DMS79 (cell line): ENCODE data around the gene TMEM87A.

ENCODE experiments used
- DNase-seq: peaks from one replicate; lab custom pipeline; 2025; lab: John Stamatoyannopoulos, UW

TMEM87A gene

DNA sequence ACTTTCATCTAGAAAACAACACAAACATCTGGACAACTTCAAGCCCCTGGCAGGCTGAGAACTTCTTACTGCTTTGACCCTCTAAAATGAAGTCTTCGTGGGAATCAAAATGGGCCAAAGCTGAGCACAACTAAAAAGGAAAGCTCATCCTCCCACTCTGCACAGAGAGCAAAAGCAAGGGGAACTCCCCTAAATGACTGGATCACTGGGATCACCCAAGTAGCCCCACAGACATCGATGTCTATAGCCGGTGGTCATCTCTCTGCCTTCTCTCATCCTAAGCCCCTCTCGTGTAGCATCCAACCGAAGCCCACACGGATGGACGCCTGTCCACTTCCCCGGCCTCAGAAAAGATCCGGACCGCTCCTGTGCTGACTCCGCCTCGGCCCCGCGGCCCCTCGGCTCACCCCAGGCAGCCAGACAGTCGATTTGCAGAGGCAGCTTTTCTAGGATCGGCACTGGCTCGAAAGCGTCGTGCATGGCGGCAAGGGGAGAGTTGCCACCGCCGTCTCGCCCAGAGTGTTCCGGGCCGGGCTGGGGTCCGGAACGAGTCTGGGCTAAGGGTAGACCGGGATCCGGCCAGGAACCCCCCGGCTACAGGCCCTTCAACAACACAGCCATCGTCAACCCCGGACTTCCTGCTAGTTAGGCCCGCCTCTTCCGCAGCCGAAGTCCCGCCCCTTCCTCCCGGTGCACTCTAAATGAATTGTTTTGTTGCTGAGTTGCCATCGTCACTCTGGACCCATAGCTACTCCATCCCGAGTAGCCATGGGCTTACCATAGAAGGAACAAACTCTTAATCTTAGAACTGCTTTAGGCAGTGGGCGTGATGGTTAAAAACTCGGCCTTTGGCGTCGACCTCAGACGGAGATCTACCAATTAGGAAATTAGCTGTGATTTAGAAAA lies 65.3 kb downstream of the TMEM87A start, which contains the start of gene VPS39:
VPS39 (minus strand) TSS at position 631 of the 906 bp plus-strand sequence; CDS start at position 480, 151 bp downstream.
- peak; percentile 47 for DNase-seq

DNA sequence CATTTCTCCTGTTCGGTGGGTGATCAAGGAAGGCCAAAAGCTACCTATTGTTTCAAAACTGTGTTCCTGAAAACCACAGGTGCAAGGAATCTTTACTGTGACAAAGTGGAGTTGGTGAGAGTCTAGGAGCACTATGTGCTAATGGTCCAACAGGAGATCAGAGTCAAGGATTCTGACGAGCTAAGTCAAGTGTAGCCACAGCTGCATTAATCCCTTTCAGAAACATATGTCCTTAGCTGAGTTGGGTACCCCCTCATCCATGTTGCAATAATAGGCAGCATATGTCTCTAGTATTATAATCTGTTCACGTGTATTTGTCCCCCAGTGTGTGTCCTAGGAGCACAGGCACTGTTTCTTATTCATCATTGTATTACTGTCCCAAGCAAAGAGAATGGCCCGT lies 66.8 kb downstream of the TMEM87A start:
- DNase-seq = peak; percentile 22

DNA sequence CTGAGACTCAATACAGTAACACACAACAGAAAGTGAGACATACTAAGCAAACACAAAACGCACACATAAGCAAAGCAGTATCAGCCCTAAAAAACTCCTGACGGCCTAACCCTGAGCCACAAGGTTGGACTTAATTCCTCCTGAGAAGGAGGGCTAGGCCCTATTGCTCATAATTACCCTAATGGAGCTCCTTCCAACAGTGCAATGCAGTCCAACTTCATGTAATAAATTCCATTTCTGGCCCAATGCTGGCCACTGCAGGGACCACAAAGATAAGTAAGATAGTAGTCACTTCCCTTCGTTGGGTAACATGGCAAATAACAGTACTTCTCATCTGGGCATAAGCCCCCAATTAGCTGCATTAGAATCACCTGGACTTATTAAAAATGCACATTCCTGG lies 69.3 kb downstream of the TMEM87A start:
- DNase-seq = no peak

DNA sequence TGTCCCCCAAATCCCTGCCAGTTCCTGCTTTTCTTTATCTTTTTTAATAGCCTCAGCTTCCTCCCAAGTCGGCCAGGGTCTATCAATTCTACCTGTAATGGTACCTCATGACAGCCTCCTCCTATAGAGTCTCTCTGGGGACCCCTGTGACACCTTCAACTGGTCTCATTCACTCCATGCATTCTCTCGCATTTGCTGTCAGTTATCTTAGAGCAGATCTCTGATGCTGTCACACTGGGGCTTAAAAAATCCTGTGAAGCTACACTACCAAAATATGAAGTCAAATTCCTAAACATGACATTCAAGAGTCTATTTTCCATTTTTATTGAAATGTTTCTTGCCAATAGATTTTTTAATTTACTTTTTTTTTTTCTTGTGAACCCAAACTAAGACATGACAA lies 70.6 kb downstream of the TMEM87A start:
- no peak for DNase-seq

DNA sequence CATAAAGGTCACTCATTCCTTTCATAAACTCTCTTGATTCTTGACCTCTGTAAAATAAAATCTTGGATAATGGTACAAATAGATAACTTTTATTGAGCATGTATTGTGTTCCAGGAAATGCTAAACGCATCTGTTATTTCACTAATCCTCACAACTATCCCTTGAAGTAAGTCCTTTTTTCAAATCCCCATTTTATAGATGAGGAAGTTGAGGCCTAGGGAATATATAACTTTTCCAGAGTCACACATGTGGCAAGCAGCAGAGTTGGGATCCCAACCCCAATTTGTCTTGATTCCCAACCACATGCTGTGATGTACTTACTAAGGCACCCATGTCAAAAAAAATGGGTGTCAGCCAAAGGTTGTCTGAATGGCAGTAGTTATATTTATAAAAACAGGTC lies 71.4 kb downstream of the TMEM87A start:
- DNase-seq = no peak

DNA sequence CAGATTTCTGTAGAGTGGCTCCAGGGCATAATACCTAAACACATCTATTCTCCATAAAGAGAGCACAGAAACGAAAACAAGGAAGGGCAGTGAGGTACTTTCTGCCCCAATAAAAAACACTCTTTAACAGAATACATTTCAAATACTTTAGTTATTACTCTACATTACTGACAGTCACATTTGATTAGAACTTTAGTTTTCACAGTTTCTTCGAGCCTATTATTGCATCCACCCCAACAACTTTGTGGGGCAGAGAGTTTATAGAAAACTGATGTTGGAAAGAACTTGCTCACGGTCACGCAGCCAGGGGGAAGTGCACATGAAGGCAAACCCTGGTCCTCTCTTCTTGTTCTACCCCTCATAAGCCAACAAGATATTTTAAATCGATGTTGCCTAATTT lies 74.1 kb downstream of the TMEM87A start:
- DNase-seq = no peak

DNA sequence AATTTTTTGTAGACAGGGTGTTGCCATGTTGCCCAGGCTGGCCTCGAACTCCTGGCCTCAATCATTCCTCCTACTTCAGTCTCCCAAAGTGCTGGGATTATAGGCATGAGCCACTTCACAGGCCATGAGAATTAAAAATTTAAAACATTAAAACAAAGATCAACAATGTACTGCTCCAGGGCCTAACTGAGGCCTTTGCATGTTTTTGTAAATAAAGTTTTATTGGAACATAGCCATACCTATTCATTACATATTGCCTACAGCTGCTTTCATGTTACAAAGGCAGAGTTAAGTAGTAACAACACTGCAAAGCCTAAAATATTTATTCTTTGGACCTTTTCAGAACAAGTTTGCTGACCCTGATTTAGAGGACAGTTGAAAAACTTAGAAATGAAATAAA lies 74.7 kb downstream of the TMEM87A start:
- DNase-seq = no peak

DNA sequence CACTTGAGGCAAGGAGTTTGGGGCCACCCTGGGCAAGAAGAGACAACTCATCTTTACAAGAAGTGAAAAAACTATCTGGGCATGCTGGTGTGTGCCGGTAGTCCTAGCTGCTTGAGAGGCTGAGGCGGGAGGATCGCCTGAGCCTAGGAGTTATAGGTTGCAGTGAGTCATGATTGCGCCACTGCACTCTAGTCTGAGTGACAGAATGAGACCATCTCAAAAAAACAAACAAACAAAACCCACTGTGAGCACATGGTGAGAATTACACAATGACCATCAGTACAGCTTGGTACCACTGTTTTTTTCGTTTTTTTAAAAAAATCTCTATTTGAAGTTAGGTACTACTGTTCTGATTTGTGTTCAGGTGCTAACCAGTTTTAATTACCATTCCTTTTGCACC lies 78.7 kb downstream of the TMEM87A start:
- no peak for DNase-seq

DNA sequence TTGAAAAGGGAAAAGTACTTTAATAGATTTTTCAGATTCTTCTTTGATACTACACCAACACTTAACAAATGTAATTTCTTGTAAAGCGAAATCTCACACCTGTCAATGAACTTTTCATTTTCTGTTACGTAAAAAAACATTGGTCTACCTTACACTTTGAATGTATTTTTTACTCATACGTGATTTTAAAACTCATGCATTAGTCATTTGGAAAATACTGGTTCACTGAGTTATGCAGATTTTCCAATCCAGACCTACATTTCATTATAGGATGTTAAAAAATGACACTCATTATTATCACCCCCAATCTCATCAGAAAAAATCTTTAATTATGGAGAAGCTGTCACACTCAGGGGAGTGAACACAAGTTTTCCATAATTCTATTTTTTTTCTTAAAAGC lies 79.8 kb downstream of the TMEM87A start:
- DNase-seq = no peak

DNA sequence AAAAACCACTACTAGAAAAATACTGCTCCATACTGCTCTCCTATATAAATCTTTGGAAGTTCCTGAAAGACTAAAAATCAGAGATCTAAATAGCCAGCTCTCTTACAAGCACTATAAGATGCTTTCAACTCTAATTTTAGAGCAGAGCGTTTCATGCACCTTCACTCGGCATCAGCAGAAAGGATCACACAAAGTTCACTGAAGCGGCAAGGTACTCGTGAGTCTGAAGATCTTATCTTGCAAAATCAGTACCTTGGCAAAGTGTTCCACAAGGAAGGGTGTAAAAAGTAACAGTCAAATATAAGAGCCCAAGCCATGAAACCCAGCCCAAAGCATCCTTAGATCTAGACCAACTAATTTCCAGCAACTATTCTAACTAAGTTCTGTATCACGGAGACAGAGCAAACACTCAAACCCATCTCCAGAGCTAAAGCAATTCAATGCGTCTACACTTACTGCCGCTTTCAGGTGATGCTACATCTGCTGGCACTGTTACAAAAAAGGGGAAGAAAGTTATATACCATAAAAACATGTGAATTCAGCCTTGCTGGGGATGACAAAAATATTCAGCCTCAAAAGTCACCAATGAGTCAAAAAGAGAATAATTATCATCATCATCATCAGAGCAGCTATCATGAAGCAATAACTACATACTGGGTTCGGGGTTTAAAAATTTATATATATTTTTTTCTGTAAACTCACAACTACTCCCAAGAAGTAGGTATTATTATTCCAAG lies 81.5 kb downstream of the TMEM87A start:
- DNase-seq = peak; percentile 34

DNA sequence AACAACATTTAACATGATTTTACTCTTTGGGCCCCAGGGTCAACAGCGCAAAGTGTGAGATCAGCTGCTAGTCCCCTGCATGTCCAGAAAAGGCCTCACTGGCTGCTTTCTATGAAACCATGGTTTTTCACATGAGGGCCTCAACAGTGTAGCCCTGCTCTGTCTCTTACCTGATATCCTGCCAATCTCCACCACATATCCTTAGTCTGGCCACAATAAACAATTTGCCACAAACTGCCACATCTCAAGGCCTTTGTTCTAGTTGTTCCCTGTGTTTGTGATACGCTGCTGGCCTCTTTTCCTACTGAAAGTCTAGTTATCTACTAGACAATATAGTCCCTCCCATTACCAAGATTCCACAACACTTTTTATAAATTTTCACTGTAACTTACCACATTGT lies 82.9 kb downstream of the TMEM87A start:
- DNase-seq = no peak

DNA sequence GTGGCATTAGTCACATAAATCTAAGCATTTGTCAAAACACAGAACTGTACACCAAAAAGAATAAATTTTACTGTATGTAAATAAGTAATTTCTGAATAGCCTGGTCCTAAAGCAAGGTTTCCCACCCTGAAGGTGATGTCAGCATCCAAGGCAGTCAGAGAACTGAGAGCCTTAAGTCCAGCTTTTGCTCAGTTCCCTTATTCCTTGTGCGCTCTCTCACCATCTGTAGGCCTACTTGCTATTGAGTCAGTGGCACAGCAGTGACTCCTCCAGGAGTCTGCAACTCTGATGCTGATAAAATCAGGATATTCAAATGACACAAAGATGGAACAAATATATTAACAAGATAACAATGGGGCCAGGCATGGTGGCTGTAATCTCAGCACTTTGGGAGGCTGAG lies 87.4 kb downstream of the TMEM87A start:
- no peak for DNase-seq

DNA sequence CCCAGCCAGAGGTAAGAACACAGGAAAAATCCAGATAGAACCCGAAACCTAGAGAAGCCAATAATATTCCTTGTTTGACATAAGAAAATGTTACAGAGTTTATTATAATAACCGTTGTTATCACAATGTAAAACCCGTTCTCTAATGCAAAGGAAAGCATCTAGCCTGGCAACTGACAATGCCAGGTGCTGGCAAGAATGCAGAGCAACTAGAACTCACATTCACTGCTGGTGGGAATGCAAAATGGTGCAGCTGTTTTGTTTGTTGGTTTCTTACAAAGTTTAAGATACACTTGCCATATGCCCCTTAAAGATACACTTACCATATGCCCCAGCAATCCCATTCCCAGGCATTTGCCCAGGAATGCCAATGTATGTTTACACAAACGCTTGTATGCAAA lies 88.5 kb downstream of the TMEM87A start:
- no peak for DNase-seq

DNA sequence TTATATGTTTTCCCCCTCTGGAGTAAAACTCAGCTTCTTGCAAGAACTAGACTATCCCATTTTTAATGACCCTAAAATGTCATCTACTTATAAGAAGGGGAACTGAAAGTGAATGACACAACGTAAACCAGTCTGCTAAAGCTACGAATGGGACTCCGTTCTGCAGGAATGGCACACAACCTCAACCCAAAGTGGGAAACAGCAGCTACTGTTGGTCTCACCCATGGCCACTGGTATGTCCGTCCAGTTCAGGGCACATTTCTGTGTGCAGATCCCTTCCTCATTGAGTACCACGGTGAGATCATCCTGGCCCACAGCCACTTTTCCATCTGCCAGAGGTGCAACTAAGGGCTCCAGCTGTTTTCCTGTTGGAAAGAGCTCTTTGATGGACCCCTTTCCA lies 88.9 kb downstream of the TMEM87A start:
- DNase-seq = no peak

DNA sequence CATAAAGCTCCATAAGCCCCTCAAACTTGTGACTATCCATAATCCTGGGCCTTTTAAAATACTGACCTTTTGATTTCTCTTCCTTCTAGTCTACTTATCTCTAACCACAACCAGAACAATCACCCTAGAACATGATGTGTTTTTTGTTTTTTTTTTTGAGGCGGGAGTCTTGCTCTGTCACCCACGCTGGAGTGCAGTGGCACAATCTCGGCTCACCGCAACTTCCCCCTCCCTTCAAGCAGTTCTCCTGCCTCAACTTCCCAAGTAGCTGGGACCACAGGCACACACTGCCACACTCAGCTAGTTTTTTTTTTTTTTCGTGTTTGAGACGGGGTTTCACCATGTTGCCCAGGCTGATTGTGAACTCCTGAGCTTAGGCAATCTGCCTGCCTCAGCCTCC lies 90.3 kb downstream of the TMEM87A start:
- DNase-seq = no peak

DNA sequence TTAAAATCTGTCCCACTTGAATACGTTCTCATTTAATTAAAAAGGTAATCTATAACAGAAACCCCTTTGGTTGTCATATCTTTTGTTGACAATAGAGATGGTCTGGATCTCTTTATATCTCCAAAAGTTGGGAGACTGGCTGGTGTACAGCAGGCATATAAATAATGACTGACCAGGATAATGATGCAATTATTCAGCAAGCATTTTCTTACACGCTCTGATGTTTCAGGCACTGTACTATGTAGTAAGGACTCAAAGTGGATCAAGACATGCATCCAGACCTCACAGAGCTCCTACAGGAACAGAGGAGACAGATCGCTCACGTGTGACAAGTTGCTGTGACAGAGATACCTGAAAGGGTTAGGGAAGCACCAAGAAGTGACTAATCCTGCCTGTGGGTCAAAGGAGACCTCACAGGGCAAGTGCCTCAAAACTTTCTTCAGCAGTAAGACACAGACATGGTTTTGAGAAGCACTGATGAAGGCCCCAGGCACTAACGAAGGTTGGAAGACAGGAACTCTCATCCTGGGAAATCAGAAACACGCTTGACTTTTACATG lies 90.8 kb downstream of the TMEM87A start:
- no peak for DNase-seq

DNA sequence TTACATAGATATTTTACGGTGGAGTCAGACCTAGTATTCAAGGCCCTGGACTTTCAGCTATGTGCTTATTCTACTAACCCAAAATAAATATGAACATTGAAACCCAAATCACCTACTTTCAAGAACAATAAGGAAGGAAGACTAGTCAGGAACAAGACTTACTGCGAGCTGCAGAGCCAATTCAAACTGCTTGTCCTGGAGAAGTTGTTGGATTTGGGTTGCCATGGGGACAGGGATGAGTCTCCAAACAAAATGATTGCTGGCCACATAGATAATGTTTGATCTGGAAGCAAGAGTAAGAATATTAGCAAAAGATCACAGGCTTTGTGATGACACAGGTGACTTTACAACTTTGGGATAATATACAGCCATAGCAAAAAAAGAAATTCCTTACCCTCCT lies 95.2 kb downstream of the TMEM87A start:
- no peak for DNase-seq

DNA sequence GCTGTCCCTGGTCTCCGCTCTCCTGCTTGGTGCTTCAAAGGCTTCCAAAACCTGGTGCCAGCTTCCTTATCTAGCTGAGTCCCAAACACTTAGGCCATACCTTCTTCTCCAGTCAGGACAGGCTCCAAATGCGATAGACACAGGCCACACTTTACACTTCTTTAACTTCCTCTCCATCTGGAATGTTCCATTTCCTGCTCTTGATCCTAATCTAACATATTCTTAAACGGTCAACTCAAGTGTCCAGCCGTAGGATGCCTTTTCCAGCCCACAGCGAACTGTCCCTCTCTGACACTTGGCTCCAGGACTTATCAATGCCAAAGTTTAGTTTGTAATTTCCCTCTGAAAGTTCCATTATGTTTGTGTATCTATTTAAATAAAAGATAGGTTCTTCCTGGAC lies 97.6 kb downstream of the TMEM87A start:
- DNase-seq = no peak

DNA sequence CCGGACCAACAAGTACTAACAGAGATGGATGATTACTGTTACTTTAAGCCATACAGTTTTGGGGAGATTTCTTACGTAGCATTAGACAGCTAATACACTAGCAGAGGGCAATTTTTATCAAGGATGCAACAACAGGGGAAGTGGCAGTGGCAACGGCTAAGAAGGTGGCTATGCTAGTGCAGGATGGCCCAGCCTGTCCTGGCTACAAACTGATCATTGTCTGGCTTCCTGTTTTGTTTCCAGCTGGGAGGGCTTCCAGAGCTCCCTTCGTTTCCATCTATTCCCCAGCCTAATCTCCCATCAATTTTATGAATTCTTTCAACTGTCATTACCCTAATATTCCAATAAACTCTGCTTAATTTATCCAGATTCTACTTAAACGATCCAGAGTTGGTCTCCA lies 100.8 kb downstream of the TMEM87A start:
- DNase-seq = no peak

DNA sequence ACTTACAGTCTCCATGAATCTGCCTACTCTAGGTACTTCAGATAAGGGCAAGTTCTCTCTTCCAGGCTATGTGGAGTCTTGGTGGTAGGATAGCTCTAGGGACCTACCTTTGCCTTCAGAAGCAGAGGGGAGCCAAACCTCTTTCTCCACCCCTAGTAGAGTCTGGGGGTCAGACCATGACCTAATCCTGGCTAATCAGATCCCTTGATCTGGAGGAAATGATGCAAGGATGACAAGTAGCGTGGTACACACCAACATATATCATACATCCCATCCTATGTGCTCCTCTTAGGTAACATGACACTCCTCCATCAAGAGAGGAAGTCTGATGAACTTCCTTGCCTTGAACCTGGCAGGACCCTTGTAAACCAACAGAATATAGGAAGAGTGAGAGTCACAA lies 101.4 kb downstream of the TMEM87A start:
- DNase-seq = no peak

DNA sequence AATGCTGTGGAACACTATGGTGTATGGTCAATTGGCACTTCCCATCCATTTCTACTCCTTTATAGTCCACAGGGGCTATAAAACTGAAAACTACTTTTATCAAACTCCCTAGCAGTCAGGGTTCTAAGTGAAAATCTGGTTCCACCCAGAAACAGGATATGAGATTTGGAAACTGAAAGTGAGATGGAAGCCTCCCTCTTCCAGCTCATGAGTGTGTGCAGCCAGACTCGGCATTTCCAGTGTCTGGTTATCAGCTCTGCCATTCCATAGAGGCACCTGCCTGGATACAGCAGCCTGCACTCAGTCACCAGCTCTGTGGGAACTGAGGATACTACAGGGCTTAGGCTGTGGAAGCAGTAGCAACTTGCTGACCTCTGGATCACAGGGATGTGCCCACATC lies 102.1 kb downstream of the TMEM87A start:
- DNase-seq = no peak

DNA sequence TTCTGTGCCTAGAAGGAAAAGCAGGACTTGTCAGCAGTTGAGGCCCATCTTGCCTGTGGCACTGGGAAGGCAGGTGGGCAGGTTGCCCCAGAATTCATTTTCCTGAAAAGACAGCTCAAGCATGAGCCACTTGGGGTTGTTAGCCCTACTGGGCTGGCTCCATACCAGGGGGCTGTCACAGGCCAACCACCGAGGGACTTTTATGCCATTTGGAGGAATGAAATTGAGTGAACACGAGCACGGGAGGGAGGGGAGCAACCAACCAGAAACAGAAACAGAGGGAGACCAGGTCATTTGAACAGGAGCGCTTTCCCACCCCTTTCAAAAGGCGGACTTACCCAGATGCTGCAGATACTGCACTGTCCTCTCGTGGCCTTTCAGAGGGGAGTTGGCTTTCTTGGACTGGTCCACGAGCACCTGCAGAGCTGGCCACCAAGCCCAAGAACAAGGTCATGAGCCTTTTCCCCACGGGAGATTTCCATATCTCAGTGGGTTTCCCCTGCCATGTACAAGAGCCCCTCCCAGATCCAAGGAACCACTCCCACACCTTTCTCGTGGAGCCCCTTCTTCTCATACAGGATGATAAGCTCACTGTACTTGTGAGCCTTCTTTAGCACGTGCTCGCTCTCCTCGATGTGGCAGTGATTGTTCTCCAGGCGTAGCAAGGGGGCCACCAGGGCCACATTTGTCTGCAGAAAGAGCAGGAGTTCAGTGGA lies 106.8 kb downstream of the TMEM87A start:
- no peak for DNase-seq
